Activated CD8-positive, alpha-beta T cell treated with anti-CD3 and anti-CD28 coated beads for 36 hours (primary cell): ENCODE results near the gene CEP104. TPM values are rescaled to one million over a fixed set of nuclear protein-coding genes. Genes with fewer than 3 reads are reported as not detected.
"Not testable (repeated sequence)": the region's sequence is repeated elsewhere in the genome, so short reads cannot be mapped to it uniquely, and the experiment has no call there.

Experiments
- ATAC-seq: fragments of 200-7000 bp; cut with Tn5 transposase; one replicate; pipeline ENCODE4 v1.10.0; 2021; ENCODE audit warnings: mild to moderate bottlenecking, moderate library complexity
- CTCF ChIA-PET: fragments of 350-600 bp; sonication (Branson Sonifier 250); formaldehyde crosslinking; loops from one replicate; lab custom pipeline; 2021; ENCODE audit warnings: antibody characterized with exemption; lab: Charles Lee
- POLR2A ChIA-PET: fragments of 350-600 bp; sonication (Branson Sonifier 250); formaldehyde crosslinking; loops from one replicate; lab custom pipeline; 2021; ENCODE audit warnings: antibody characterized with exemption; lab: Charles Lee
- DNase-seq: peaks from one replicate; pipeline ENCODE4 v3.0.0-alpha.2; 2020
- H3K27ac Mint-ChIP-seq: one replicate; pipeline ENCODE4 v1.8.0; 2021; ENCODE audit warnings: mild to moderate bottlenecking, mixed read lengths
- H3K27me3 Mint-ChIP-seq: one replicate; pipeline ENCODE4 v1.8.0; 2021; ENCODE audit warnings: mixed read lengths
- H3K36me3 Mint-ChIP-seq: one replicate; pipeline ENCODE4 v1.8.0; 2021; ENCODE audit warnings: low read depth, mixed read lengths
- H3K4me1 Mint-ChIP-seq: one replicate; pipeline ENCODE4 v1.8.0; 2021; ENCODE audit warnings: low read depth, mixed read lengths
- H3K4me3 Mint-ChIP-seq: one replicate; pipeline ENCODE4 v1.8.0; 2021; ENCODE audit warnings: mild to moderate bottlenecking, moderate library complexity, mixed read lengths
- H3K9me3 Mint-ChIP-seq: one replicate; pipeline ENCODE4 v1.8.0; 2021; ENCODE audit warnings: mixed read lengths
- intact Hi-C: fragments of 100-400 bp; cut with micrococcal nuclease; formaldehyde crosslinking; loops from one replicate; pipeline ENCODE4 v1.10.0; 2022
- total RNA-seq, 2 experiments: library from RNA; stranded (reverse); gene quantifications; one replicate each; pipeline ENCODE4 v1.2.3, GENCODE V29; 2021
- TF ChIP-seq, protein P1 (sequence below): fragments of 200-600 bp; IDR thresholded peaks from one replicate; pipeline ENCODE4 v1.8.0; 2022; ENCODE audit warnings: antibody characterized with exemption, mild to moderate bottlenecking

Gene CEP104
- total RNA-seq, 2 experiments from 2014 or later, result 29.3 to 29.8 TPM

GRCh38 chr1:3817138-3817740, 39.8 kb downstream of the CEP104 start:
- H3K4me3 Mint-ChIP-seq, result no peak overlapping the region
- ChIA-PET POLR2A (no interaction called here), CTCF (no interaction called here)
- TF ChIP-seq, protein P1, sequence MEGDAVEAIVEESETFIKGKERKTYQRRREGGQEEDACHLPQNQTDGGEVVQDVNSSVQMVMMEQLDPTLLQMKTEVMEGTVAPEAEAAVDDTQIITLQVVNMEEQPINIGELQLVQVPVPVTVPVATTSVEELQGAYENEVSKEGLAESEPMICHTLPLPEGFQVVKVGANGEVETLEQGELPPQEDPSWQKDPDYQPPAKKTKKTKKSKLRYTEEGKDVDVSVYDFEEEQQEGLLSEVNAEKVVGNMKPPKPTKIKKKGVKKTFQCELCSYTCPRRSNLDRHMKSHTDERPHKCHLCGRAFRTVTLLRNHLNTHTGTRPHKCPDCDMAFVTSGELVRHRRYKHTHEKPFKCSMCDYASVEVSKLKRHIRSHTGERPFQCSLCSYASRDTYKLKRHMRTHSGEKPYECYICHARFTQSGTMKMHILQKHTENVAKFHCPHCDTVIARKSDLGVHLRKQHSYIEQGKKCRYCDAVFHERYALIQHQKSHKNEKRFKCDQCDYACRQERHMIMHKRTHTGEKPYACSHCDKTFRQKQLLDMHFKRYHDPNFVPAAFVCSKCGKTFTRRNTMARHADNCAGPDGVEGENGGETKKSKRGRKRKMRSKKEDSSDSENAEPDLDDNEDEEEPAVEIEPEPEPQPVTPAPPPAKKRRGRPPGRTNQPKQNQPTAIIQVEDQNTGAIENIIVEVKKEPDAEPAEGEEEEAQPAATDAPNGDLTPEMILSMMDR, result no peak
- DNase-seq (no peak), ATAC-seq (no peak)
- H3K27ac Mint-ChIP-seq, result no peak overlapping the region
- intact Hi-C loops, result no loop called here
- peaks cover 6% of the 10 kb centered on the region for H3K36me3 Mint-ChIP-seq
- H3K9me3 Mint-ChIP-seq, result no peaks in the 10 kb centered on the region
- no peaks in the 10 kb centered on the region for H3K27me3 Mint-ChIP-seq
- H3K4me1 Mint-ChIP-seq, result no peaks in the 10 kb centered on the region

DNA sequence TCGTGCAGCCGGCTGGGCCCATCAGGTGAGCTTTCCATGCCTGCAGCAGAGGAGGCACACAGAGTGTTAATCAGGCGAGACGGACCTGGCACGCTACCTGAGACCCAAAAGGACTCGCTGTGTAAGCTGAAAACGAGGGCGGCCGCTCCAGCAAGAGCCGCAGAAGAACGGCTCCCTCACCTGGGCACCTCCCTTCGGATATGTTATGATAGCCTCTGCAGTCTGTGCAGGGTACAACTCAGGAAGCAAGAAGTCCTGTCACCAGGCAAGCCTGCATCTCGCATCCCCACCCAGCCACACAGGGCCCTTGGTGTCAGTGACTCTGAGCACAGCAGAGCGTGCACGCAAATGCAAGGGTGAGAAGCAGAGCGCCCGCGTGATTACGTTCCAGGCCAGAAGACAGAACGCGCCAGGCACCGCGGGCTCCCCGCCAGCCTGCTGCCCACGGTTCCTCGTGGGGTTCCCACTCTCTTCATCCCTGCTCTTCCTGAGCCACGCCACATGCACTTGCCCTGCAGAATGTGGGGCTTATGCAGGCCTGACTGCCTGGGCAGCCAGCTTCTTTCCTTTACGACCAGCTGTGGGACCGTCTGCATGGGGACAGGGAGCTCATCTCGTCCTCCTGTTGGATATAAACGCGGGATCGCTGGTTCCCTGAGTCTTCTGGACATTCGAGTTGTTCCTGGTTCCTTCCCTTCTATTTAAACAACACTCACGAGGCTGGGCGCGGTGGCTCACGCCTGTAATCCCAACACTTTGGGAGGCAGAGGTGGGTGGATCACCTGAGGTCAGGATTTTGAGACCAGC, 40.5 kb downstream of the CEP104 start:
- TF ChIP-seq, protein P1, result no peak
- Mint-ChIP-seq H3K36me3 (peaks cover 5% of the 10 kb centered on the region), H3K4me3 (no peak overlapping the region), H3K9me3 (no peaks in the 10 kb centered on the region), H3K27ac (no peak overlapping the region), H3K27me3 (no peaks in the 10 kb centered on the region), H3K4me1 (no peaks in the 10 kb centered on the region)
- no peak for ATAC-seq
- POLR2A ChIA-PET, result no interaction called here
- no peak for DNase-seq
- intact Hi-C loops, result no loop called here
- CTCF ChIA-PET, result no interaction called here

DNA sequence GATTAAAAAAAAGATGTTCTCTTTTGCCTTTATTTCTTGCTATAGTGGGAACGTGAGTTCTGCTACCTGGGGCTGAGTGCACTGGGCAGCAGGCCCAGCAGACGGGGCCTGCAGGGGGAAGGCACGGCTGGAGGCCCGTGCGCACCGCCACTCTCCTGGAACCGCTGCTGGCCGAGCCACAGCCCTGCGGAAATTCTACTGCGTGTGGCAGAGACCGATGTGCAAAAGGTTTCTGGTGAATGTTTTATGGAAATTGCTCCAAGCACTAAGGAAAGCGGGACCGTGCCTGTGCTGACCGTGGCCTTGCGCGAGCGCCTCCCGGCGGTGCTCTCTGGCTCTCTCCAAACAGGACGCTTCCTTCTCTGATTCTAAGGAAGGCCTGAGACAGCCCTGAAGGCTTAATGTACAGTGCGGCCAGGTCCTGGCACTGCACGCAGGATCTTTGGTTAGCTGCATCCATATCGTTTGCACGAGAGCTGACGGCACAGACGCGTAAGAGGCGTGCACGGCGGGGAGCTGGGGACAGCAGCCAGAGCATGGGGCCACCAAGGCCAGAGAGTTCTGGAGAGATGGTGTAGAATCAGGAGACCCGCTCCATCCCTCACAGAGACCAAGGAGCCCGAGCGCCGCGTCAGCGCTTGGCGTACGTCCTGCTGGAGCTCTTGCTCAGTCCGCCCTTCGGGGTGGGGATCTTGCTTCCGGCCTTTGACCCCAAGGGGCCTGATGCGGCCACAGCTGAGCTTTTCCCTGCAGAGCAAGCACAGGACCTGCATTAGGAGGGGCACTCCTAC, 42.0 kb downstream of the CEP104 start:
- Mint-ChIP-seq H3K4me3 (no peak overlapping the region), H3K9me3 (no peaks in the 10 kb centered on the region), H3K27me3 (no peaks in the 10 kb centered on the region), H3K4me1 (no peaks in the 10 kb centered on the region), H3K36me3 (peaks cover 2% of the 10 kb centered on the region), H3K27ac (no peak overlapping the region)
- intact Hi-C loops, result no loop called here
- TF ChIP-seq, protein P1, result no peak
- no peak for DNase-seq
- CTCF ChIA-PET, result no interaction called here
- no peak for ATAC-seq
- POLR2A ChIA-PET, result no interaction called here

DNA sequence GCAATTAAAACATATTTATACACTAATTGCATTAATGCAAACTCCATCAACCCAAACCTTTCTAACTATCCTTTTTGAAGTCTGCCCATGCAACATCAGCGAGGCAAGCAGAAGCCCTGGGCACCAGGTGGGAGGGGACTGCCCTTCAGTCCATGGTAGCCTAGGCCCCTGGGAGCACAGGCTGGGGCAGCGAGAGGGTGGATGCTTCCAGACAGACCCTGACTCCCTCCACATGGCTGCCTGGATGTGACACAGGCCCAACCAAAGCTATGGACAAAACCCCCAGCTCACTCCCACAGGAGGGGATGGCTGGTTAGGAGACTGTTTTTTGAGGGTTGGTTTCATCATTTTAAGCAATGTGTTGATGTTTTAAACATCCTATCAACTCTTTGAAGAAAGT, 42.9 kb downstream of the CEP104 start:
- no peaks in the 10 kb centered on the region for H3K4me1 Mint-ChIP-seq
- TF ChIP-seq, protein P1, result no peak
- ATAC-seq, result no peak
- POLR2A ChIA-PET, result no interaction called here
- H3K27me3 Mint-ChIP-seq, result no peaks in the 10 kb centered on the region
- H3K9me3 Mint-ChIP-seq, result no peaks in the 10 kb centered on the region
- H3K4me3 Mint-ChIP-seq, result no peak overlapping the region
- DNase-seq, result no peak
- CTCF ChIA-PET, result no interaction called here
- H3K27ac Mint-ChIP-seq, result no peak overlapping the region
- no peaks in the 10 kb centered on the region for H3K36me3 Mint-ChIP-seq
- intact Hi-C loops, result no loop called here

GRCh38 chr1:3811595-3811911, 45.5 kb downstream of the CEP104 start:
- intact Hi-C loops, result no loop called here
- H3K9me3 Mint-ChIP-seq, result no peaks in the 10 kb centered on the region
- no peak overlapping the region for H3K4me3 Mint-ChIP-seq
- CTCF ChIA-PET, result no interaction called here
- H3K27ac Mint-ChIP-seq, result no peak overlapping the region
- no peaks in the 10 kb centered on the region for H3K36me3 Mint-ChIP-seq
- peaks cover 2% of the 10 kb centered on the region for H3K27me3 Mint-ChIP-seq
- ATAC-seq (no peak), DNase-seq (no peak)
- POLR2A ChIA-PET, result no interaction called here
- no peaks in the 10 kb centered on the region for H3K4me1 Mint-ChIP-seq
- TF ChIP-seq, protein P1, result no peak

GRCh38 chr1:3810149-3810761, 46.8 kb downstream of the CEP104 start:
- H3K9me3 Mint-ChIP-seq, H3K36me3 Mint-ChIP-seq, POLR2A ChIA-PET, H3K27ac Mint-ChIP-seq, H3K4me3 Mint-ChIP-seq, H3K27me3 Mint-ChIP-seq, H3K4me1 Mint-ChIP-seq, intact Hi-C loops, ATAC-seq, CTCF ChIA-PET, DNase-seq: not testable (repeated sequence)
